ENCODE measurements around the gene GNPNAT1.
A peak's percentile ranks its signal among the peaks of the same experiment; 100 is the strongest.
"Not testable (repeated sequence)": the region's sequence is repeated elsewhere in the genome, so short reads cannot be mapped to it uniquely, and the experiment has no call there.

The GNPNAT1 gene

GRCh38 chr14:52790011-52790755 lies 1.2 kb downstream of the GNPNAT1 start:
- no peak for DNase-seq

GRCh38 chr14:52789118-52789517 lies 2.3 kb downstream of the GNPNAT1 start:
- DNase-seq = no peak

GRCh38 chr14:52786887-52787286 lies 4.5 kb downstream of the GNPNAT1 start:
- no peak for DNase-seq

- no peak for DNase-seq
Measured at GRCh38 chr14:52783206-52783605, 8.2 kb downstream of the GNPNAT1 start.

GRCh38 chr14:52781629-52782028 lies 9.8 kb downstream of the GNPNAT1 start:
- no peak for DNase-seq

- no peak for DNase-seq
Measured at GRCh38 chr14:52780893-52781292, 10.5 kb downstream of the GNPNAT1 start.

- DNase-seq = no peak
Measured at GRCh38 chr14:52778702-52779101, 12.7 kb downstream of the GNPNAT1 start.

GRCh38 chr14:52776816-52777215 lies 14.6 kb downstream of the GNPNAT1 start:
- DNase-seq = no peak

GRCh38 chr14:52769887-52770286 lies 21.5 kb downstream of the GNPNAT1 start:
- DNase-seq = no peak

GRCh38 chr14:52767058-52767833 lies 24.2 kb downstream of the GNPNAT1 start:
- no peak for DNase-seq

GRCh38 chr14:52762923-52763322 lies 28.5 kb downstream of the GNPNAT1 start:
- not testable (repeated sequence) for DNase-seq

- DNase-seq = no peak
Measured at GRCh38 chr14:52759145-52759544, 32.3 kb downstream of the GNPNAT1 start.

GRCh38 chr14:52755607-52756316 lies 35.6 kb downstream of the GNPNAT1 start:
- DNase-seq = no peak

- no peak for DNase-seq
Measured at GRCh38 chr14:52748647-52749292, 42.6 kb downstream of the GNPNAT1 start.

- DNase-seq = no peak
Measured at GRCh38 chr14:52741865-52742264, 49.5 kb downstream of the GNPNAT1 start.

GRCh38 chr14:52740751-52741150 lies 50.7 kb downstream of the GNPNAT1 start:
- no peak for DNase-seq

- DNase-seq = no peak
Measured at GRCh38 chr14:52738409-52738808, 53.0 kb downstream of the GNPNAT1 start.

- no peak for DNase-seq
Measured at GRCh38 chr14:52735921-52736489, 55.4 kb downstream of the GNPNAT1 start.

- no peak for DNase-seq
Measured at GRCh38 chr14:52733824-52734223, 57.6 kb downstream of the GNPNAT1 start.

- DNase-seq = peak in 1 of 56 donors; percentile 38
Measured at GRCh38 chr14:52730709-52731111, 60.7 kb downstream of the GNPNAT1 start.

All from amygdala (tissue), 56 donors.